Liver (tissue), 9 donors: ENCODE data around the gene FRMD4B. TPM values are rescaled to one million over a fixed set of nuclear protein-coding genes. Genes with fewer than 3 reads are reported as not detected.

Experiments
- DNase-seq: peaks from one replicate; pipeline ENCODE4 v3.0.0-alpha.2; 2017; ENCODE audit warnings: low spot score
- H3K27ac ChIP-seq, 2 donors: one replicate each; pipeline ENCODE4 v1.7.0; 2013; ENCODE audit warnings: inconsistent platforms in 2 of 2, low read length in 2 of 2, control low read depth in 1 of 2, low read depth in 1 of 2, mild to moderate bottlenecking in 1 of 2
- H3K27me3 ChIP-seq, 4 donors: one replicate each; pipeline versions ENCODE4 v1.6.1 to v1.7.0; 2013; ENCODE audit warnings: low read length in 3 of 4, inconsistent platforms in 1 of 4, mild to moderate bottlenecking in 1 of 4, moderate library complexity in 1 of 4; ENCODE audit not compliant: control insufficient read depth in 4 of 4, insufficient read depth in 4 of 4
- H3K36me3 ChIP-seq, 4 donors: one replicate each; pipeline versions ENCODE4 v1.6.1 to v1.7.0; 2013; ENCODE audit warnings: low read length in 3 of 4, mild to moderate bottlenecking in 3 of 4, low read depth in 1 of 4, moderate library complexity in 1 of 4; ENCODE audit not compliant: control insufficient read depth in 4 of 4, insufficient read depth in 3 of 4
- H3K4me1 ChIP-seq, 4 donors: one replicate each; pipeline versions ENCODE4 v1.6.1 to v1.7.0; 2013; ENCODE audit warnings: low read length in 3 of 4, mild to moderate bottlenecking in 3 of 4, moderate library complexity in 1 of 4; ENCODE audit not compliant: control insufficient read depth in 4 of 4, insufficient read depth in 4 of 4
- H3K4me3 ChIP-seq, 3 donors: one replicate each; pipeline versions ENCODE4 v1.6.1 to v1.7.0; 2013; ENCODE audit warnings: low read length in 3 of 3, control low read depth in 1 of 3, low read depth in 1 of 3, mild to moderate bottlenecking in 1 of 3
- H3K9ac ChIP-seq, 2 donors: one replicate each; pipeline ENCODE4 v1.7.0; 2013; ENCODE audit warnings: low read length in 2 of 2, mild to moderate bottlenecking in 2 of 2, moderate library complexity in 2 of 2, control low read depth in 1 of 2, low read depth in 1 of 2
- H3K9me3 ChIP-seq, 4 donors: one replicate each; pipeline versions ENCODE4 v1.6.1 to v1.7.0; 2013; ENCODE audit warnings: low read length in 3 of 4; ENCODE audit not compliant: control insufficient read depth in 4 of 4
- EGR1 ChIP-seq, 2 donors: IDR thresholded peaks; 2 replicates each; pipeline ENCODE4 v1.6.1; 2016 to 2018; ENCODE audit warnings: antibody characterized with exemption in 2 of 2, low read depth in 2 of 2
- FOXA1 ChIP-seq: IDR thresholded peaks from 2 replicates; pipeline ENCODE4 v1.6.1; 2016; ENCODE audit warnings: antibody characterized with exemption
- JUND ChIP-seq, 2 donors: IDR thresholded peaks; 2 replicates each; pipeline ENCODE4 v1.6.1; 2016; ENCODE audit warnings: antibody characterized with exemption in 2 of 2
- NR2F2 ChIP-seq: IDR thresholded peaks from 2 replicates; pipeline ENCODE4 v1.6.1; 2016; ENCODE audit warnings: antibody characterized with exemption
- SP1 ChIP-seq: IDR thresholded peaks from 2 replicates; pipeline ENCODE4 v1.6.1; 2018; ENCODE audit warnings: antibody characterized with exemption, mild to moderate bottlenecking
- TAF1 ChIP-seq: conservative IDR thresholded peaks from 2 replicates; pipeline ENCODE4 v1.6.1; 2016; ENCODE audit warnings: antibody characterized with exemption, mild to moderate bottlenecking
- YY1 ChIP-seq: IDR thresholded peaks from 2 replicates; pipeline ENCODE4 v1.6.1; 2016; ENCODE audit warnings: antibody characterized with exemption, mild to moderate bottlenecking
- WGBS: extraction: QIAGEN DNeasy Blood & Tissue Kit; methylation state at CpG from one replicate; pipeline ENCODE4 v1.1.7; 2013; 5-methylcytosine and 5-hydroxymethylcytosine counted together
- polyA plus RNA-seq, 2 donors: library from polyadenylated mRNA; stranded (reverse) in 1 of 2; unstranded in 1 of 2; fragments of 200-250 nt in 1 of 2; fragments of >200 nt in 1 of 2; fragmentation: Nextera tagmentation in 1 of 2; extraction: Ambion mirVana in 1 of 2; gene quantifications; one replicate each; pipeline versions ENCODE4 v1.2.1 to v1.2.3, GENCODE V29; 2013 to 2015
- total RNA-seq, 2 donors: library from RNA; depleted of rRNA; stranded (reverse); fragments of >200 nt; gene quantifications; one replicate each; pipeline ENCODE4 v1.2.3, GENCODE V29; 2014
- TF ChIP-seq, protein P1 (sequence below): fragments of 150-350 bp; IDR thresholded peaks from 2 replicates; pipeline ENCODE4 v1.5.1; 2017; ENCODE audit warnings: improper control_type of control experiment, low read depth, low read length; ENCODE audit not compliant: missing input control
- TF ChIP-seq, protein P2 (sequence below): IDR thresholded peaks from 2 replicates; pipeline ENCODE4 v1.6.1; 2016; ENCODE audit warnings: antibody characterized with exemption
- donor health status: healthy.
- donor health status: healthy.
- donor health status: healthy.
- donor health status: healthy.
- donor health status: healthy.

FRMD4B gene
- total and polyA plus RNA-seq, 4 donors: 7.3 to 22.6 (median 15.0) TPM

DNA sequence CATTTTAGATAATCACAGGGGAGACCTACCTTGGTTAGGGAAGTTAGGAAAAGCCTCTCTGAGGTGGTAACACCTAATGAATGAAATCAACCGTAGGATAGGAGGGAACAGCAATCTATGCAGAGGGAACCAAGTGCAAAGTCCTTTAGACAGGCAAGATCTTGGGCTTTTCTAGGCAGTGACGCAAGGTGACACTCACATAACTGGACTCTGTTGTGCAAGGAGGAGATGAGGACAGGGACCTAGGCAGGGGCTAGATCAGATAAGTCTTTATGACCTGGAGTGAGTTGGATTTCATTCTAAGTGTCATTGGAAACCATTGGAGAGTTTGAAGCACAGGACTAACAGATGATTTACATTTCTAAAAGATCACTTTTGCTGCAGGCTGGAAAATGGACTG is 258.9 kb downstream of the FRMD4B start:
- TF ChIP-seq FOXA1 (no peak), YY1 (no peak), NR2F2 (no peak), TAF1 (no peak)
- 70% methylated on average over 2 of the region's 2 CpGs for WGBS
- Histone ChIP-seq H3K4me1 (no peaks in the 10 kb centered on the region), H3K9ac (no peak overlapping the region), H3K27me3 (no peaks in the 10 kb centered on the region), H3K4me3 (no peak overlapping the region), H3K27ac (no peak overlapping the region), H3K9me3 (no peaks in the 10 kb centered on the region), H3K36me3 (no peaks in the 10 kb centered on the region)
- no peak for DNase-seq

DNA sequence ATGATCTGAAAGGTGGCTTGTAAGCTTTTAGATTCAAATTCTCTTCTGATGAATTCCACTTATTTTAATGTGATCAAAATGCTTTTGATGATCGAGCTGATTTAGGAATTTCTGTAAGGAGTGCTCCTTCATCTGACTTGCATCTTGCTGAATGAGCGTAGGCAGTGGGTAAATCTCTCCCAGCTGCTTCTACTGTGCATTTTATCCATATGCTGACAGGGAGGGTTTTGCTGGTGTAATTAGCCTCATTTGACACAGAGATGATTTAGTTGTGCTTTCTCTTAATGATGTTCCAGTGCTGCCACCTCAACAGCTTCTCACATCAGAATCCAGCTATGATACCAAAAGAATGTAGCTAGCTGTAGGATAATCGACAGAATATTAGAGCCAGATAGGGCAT is 259.7 kb downstream of the FRMD4B start:
- no peaks in the 10 kb centered on the region for H3K4me1 ChIP-seq
- WGBS: 92% methylated on average over 3 of the region's 3 CpGs
- TF ChIP-seq, protein P1, sequence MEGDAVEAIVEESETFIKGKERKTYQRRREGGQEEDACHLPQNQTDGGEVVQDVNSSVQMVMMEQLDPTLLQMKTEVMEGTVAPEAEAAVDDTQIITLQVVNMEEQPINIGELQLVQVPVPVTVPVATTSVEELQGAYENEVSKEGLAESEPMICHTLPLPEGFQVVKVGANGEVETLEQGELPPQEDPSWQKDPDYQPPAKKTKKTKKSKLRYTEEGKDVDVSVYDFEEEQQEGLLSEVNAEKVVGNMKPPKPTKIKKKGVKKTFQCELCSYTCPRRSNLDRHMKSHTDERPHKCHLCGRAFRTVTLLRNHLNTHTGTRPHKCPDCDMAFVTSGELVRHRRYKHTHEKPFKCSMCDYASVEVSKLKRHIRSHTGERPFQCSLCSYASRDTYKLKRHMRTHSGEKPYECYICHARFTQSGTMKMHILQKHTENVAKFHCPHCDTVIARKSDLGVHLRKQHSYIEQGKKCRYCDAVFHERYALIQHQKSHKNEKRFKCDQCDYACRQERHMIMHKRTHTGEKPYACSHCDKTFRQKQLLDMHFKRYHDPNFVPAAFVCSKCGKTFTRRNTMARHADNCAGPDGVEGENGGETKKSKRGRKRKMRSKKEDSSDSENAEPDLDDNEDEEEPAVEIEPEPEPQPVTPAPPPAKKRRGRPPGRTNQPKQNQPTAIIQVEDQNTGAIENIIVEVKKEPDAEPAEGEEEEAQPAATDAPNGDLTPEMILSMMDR: no peak

DNA sequence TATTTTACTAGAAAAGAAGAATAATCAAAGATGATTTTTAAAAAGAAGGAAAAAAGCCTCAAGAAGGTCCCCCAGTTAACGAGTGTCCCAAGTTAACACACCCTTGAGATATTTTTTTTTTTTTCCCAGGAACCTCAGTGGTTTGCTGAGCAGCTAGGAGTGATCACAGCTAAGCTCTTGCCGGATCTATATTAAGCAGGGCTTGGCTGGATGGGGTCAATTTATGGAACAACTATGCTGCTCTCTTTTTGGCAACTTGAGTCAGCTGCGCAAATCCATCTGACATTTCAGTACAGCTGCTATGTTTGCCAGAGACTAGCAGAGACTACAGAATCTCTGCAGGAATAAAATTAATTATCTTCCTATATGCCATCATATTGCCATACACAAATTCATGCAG is 263.5 kb downstream of the FRMD4B start, which contains the start of gene LMOD3:
TSS of gene LMOD3 (minus strand) at position 193 of the 400 bp plus-strand sequence. CDS start 209 bp downstream, outside the sequence.
- DNase-seq: no peak
- no peaks in the 10 kb centered on the region for H3K9me3 ChIP-seq
- H3K36me3 ChIP-seq: no peaks in the 10 kb centered on the region
- no peak within 1 kb of the TSS for H3K9ac ChIP-seq
- H3K4me3 ChIP-seq: no peak within 1 kb of the TSS
- TF ChIP-seq, protein P2, sequence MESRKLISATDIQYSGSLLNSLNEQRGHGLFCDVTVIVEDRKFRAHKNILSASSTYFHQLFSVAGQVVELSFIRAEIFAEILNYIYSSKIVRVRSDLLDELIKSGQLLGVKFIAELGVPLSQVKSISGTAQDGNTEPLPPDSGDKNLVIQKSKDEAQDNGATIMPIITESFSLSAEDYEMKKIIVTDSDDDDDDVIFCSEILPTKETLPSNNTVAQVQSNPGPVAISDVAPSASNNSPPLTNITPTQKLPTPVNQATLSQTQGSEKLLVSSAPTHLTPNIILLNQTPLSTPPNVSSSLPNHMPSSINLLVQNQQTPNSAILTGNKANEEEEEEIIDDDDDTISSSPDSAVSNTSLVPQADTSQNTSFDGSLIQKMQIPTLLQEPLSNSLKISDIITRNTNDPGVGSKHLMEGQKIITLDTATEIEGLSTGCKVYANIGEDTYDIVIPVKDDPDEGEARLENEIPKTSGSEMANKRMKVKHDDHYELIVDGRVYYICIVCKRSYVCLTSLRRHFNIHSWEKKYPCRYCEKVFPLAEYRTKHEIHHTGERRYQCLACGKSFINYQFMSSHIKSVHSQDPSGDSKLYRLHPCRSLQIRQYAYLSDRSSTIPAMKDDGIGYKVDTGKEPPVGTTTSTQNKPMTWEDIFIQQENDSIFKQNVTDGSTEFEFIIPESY: no peak
- TF ChIP-seq, protein P1: no peak
- TF ChIP-seq NR2F2 (no peak), SP1 (no peak), EGR1 (IDR thresholded peaks at IDR 0.05; ENCODE audit: low read depth in 2 of 2) (no peak), JUND (IDR thresholded peaks at IDR 0.05) (no peak)
- no peaks in the 10 kb centered on the region for H3K27me3 ChIP-seq
- no peak within 1 kb of the TSS for H3K27ac ChIP-seq
- no peaks in the 10 kb centered on the region for H3K4me1 ChIP-seq
- WGBS: 80% methylated on average over 3 of the region's 3 CpGs

More for the DNA sequence above, 259.7 kb downstream of the FRMD4B start:
- H3K27me3 ChIP-seq: no peaks in the 10 kb centered on the region
- no peaks in the 10 kb centered on the region for H3K9me3 ChIP-seq
- H3K4me3 ChIP-seq: no peak overlapping the region
- H3K9ac ChIP-seq: no peak overlapping the region
- H3K27ac ChIP-seq: no peak overlapping the region
- no peaks in the 10 kb centered on the region for H3K36me3 ChIP-seq
- DNase-seq: no peak
